Measurements from ENCODE around the gene TPM4.

- no peak for TF ChIP-seq POLR2A (IDR thresholded peaks at IDR 0.05; ENCODE audit: low read depth, low read length)
- TF ChIP-seq POLR2AphosphoS5 (IDR thresholded peaks at IDR 0.05; ENCODE audit: low read depth, low read length), result no peak
Observed at GRCh38 chr19:16040642-16041041, 35.7 kb upstream of the TPM4 start.
